Astrocyte of the cerebellum (primary cell): ENCODE measurements around the gene OSTF1.

ENCODE experiments used
- DNase-seq: peaks from one replicate; pipeline ENCODE4 v3.0.0-alpha.2; 2011; ENCODE audit warnings: low read depth
- H3K4me3 ChIP-seq: 2 replicates; pipeline ENCODE4 v1.5.1; 2011; ENCODE audit warnings: mild to moderate bottlenecking, low read depth, low read length, moderate library complexity
- CTCF ChIP-seq: IDR thresholded peaks from 2 replicates; pipeline ENCODE4 v1.5.1; 2012; ENCODE audit warnings: low read length, low read depth, moderate library complexity, mild to moderate bottlenecking; ENCODE audit errors: missing control alignments
- in situ Hi-C: cut with HindIII; loops from 2 replicates; pipeline ENCODE4 v1.10.0; 2017; ENCODE audit warnings: low sequenced_read_pairs

OSTF1 gene

GRCh38 chr9:75185585-75186170 lies 97.4 kb downstream of the OSTF1 start:
- H3K4me3 ChIP-seq: no peak overlapping the region
- TF ChIP-seq CTCF: peak; percentile 71
- DNase-seq: no peak
- in situ Hi-C loops: no loop called here

GRCh38 chr9:75186767-75187380 lies 98.6 kb downstream of the OSTF1 start:
- H3K4me3 ChIP-seq: no peak overlapping the region
- DNase-seq: no peak
- in situ Hi-C loops: no loop called here
- TF ChIP-seq CTCF: peak; percentile 63

- no peak overlapping the region for H3K4me3 ChIP-seq
- DNase-seq: no peak
- in situ Hi-C loops: no loop called here
- no peak for TF ChIP-seq CTCF
Observed at GRCh38 chr9:75188756-75189155, 100.4 kb downstream of the OSTF1 start.

- H3K4me3 ChIP-seq: no peak overlapping the region
- DNase-seq: no peak
- no peak for TF ChIP-seq CTCF
- in situ Hi-C loops: no loop called here
Observed at GRCh38 chr9:75190762-75191161, 102.4 kb downstream of the OSTF1 start.
